IMR-90 (cell line): ENCODE data around the gene LINC00305. TPM values are rescaled to one million over a fixed set of nuclear protein-coding genes. Genes with fewer than 3 reads are reported as not detected.

Source experiments
- ATAC-seq: fragments of 200-7000 bp; cut with Tn5 transposase; 2 replicates; pipeline ENCODE4 v1.9.1; 2020; ENCODE audit warnings: low read depth, mild to moderate bottlenecking, moderate library complexity
- BruUV-seq: library from RNA; stranded (reverse); fragments of 400-500 nt; replicated peaks from 2 replicates; lab custom pipeline; 2021; lab: Mats Ljungman, UMichigan
- CTCF ChIA-PET: fragments of 300-600 bp; formaldehyde crosslinking; extraction: SDS; loops from one replicate; lab custom pipeline; 2021; ENCODE audit warnings: antibody characterized with exemption; lab: Yijun Ruan, JAX
- POLR2A ChIA-PET: fragments of 300-600 bp; sonication (Branson Sonifier 250); formaldehyde crosslinking; loops from one replicate; lab custom pipeline; 2022; ENCODE audit warnings: antibody characterized with exemption; ENCODE audit not compliant: unreplicated experiment; lab: Charles Lee
- DNase-seq: peaks from one replicate; pipeline ENCODE4 v3.0.0; 2013
- H2AFZ ChIP-seq: replicated peaks from 2 replicates; pipeline ENCODE3; 2013; ENCODE audit warnings: low read length, mild to moderate bottlenecking; ENCODE audit not compliant: poor library complexity
- H2AK5ac ChIP-seq: 2 replicates; pipeline ENCODE4 v1.6.1; 2013; ENCODE audit warnings: low read depth, low read length, inconsistent platforms
- H2AK9ac ChIP-seq: replicated peaks from 2 replicates; pipeline ENCODE3; 2013; ENCODE audit warnings: mild to moderate bottlenecking, low read depth, low read length, moderate library complexity; ENCODE audit not compliant: poor library complexity
- H2BK120ac ChIP-seq: 2 replicates; pipeline ENCODE4 v1.6.1; 2013; ENCODE audit warnings: low read depth, low read length, inconsistent platforms
- H2BK15ac ChIP-seq: 3 replicates; pipeline ENCODE4 v1.6.1; 2013; ENCODE audit warnings: low read depth, low read length, inconsistent platforms
- H2BK20ac ChIP-seq: 2 replicates; pipeline ENCODE4 v1.6.1; 2013; ENCODE audit warnings: low read depth, mild to moderate bottlenecking, inconsistent platforms, low read length, moderate library complexity
- H2BK5ac ChIP-seq: 2 replicates; pipeline ENCODE4 v1.6.1; 2013; ENCODE audit warnings: mild to moderate bottlenecking, low read depth, low read length, inconsistent platforms; ENCODE audit not compliant: poor library complexity, severe bottlenecking
- H3K14ac ChIP-seq: replicated peaks from 2 replicates; pipeline ENCODE4 v1.6.1; 2013; ENCODE audit warnings: low read depth, low read length, inconsistent platforms
- H3K18ac ChIP-seq: 2 replicates; pipeline ENCODE4 v1.6.1; 2013; ENCODE audit warnings: low read depth, low read length, control low read depth
- H3K23ac ChIP-seq: 2 replicates; pipeline ENCODE4 v1.6.1; 2013; ENCODE audit warnings: low read depth, low read length, inconsistent platforms
- H3K27ac ChIP-seq: 2 replicates; pipeline ENCODE4 v1.5.1; 2013; ENCODE audit warnings: mild to moderate bottlenecking, control low read depth, low read length; ENCODE audit not compliant: insufficient read depth
- H3K27me3 ChIP-seq: 2 replicates; pipeline ENCODE4 v1.6.1; 2013; ENCODE audit warnings: low read length; ENCODE audit not compliant: control insufficient read depth, insufficient read depth
- H3K36me3 ChIP-seq: 2 replicates; pipeline ENCODE4 v1.6.1; 2013; ENCODE audit warnings: low read length, mixed read lengths; ENCODE audit not compliant: control insufficient read depth, insufficient read depth
- H3K4ac ChIP-seq: 2 replicates; pipeline ENCODE4 v1.6.1; 2013; ENCODE audit warnings: low read depth, low read length, inconsistent platforms
- H3K4me1 ChIP-seq: 2 replicates; pipeline ENCODE4 v1.6.1; 2013; ENCODE audit warnings: low read length, mixed read lengths; ENCODE audit not compliant: control insufficient read depth, insufficient read depth
- H3K4me2 ChIP-seq: 2 replicates; pipeline ENCODE4 v1.6.1; 2013; ENCODE audit warnings: low read depth, mild to moderate bottlenecking, control low read depth, low read length, moderate library complexity
- H3K4me3 ChIP-seq: 2 replicates; pipeline ENCODE4 v1.5.1; 2013; ENCODE audit warnings: low read depth, mild to moderate bottlenecking, control low read depth, low read length, moderate library complexity; ENCODE audit not compliant: insufficient read depth
- H3K56ac ChIP-seq: 2 replicates; pipeline ENCODE4 v1.6.1; 2013; ENCODE audit warnings: low read length, inconsistent platforms; ENCODE audit not compliant: insufficient read depth; ENCODE audit errors: extremely low read depth
- H3K79me1 ChIP-seq, 2 experiments: 2 replicates each; pipeline ENCODE4 v1.6.1; 2013; ENCODE audit warnings: low read length in 2 of 2, inconsistent platforms in 1 of 2, low read depth in 1 of 2
- H3K9ac ChIP-seq: 2 replicates; pipeline ENCODE4 v1.6.1; 2013; ENCODE audit warnings: low read depth, low read length, control low read depth
- H3K9me1 ChIP-seq: 2 replicates; pipeline ENCODE4 v1.6.1; 2013; ENCODE audit warnings: low read length, inconsistent platforms; ENCODE audit not compliant: insufficient read depth
- H3K9me3 ChIP-seq: 2 replicates; pipeline ENCODE4 v1.6.1; 2013; ENCODE audit warnings: low read length; ENCODE audit not compliant: control insufficient read depth, insufficient read depth
- H4K20me1 ChIP-seq: 2 replicates; pipeline ENCODE4 v1.6.1; 2013; ENCODE audit warnings: low read length, inconsistent platforms; ENCODE audit not compliant: insufficient read depth
- H4K5ac ChIP-seq: 2 replicates; pipeline ENCODE4 v1.6.1; 2013; ENCODE audit warnings: mild to moderate bottlenecking, low read depth, low read length, control low read depth
- H4K8ac ChIP-seq, 2 experiments: 2 replicates each; pipeline ENCODE4 v1.6.1; 2013; ENCODE audit warnings: low read depth in 2 of 2, low read length in 2 of 2, control low read depth in 1 of 2, inconsistent platforms in 1 of 2
- H4K91ac ChIP-seq: 2 replicates; pipeline ENCODE4 v1.6.1; 2013; ENCODE audit warnings: low read depth, low read length, inconsistent platforms; ENCODE audit not compliant: insufficient read depth
- BHLHE40 ChIP-seq: fragments of 150-350 bp; IDR thresholded peaks from 2 replicates; pipeline ENCODE4 v1.6.1; 2016; ENCODE audit warnings: mild to moderate bottlenecking, low read depth, low read length
- CEBPB ChIP-seq: IDR thresholded peaks from 2 replicates; pipeline ENCODE4 v1.6.1; 2012; ENCODE audit warnings: low read depth, low read length, improper control_type of control experiment
- CHD1 ChIP-seq: IDR thresholded peaks from 2 replicates; pipeline ENCODE4 v1.6.1; 2012; ENCODE audit warnings: low read depth, low read length, improper control_type of control experiment
- FOS ChIP-seq: fragments of 150-350 bp; IDR thresholded peaks from 2 replicates; pipeline ENCODE4 v1.6.1; 2016; ENCODE audit warnings: low read depth, low read length
- MAFK ChIP-seq: IDR thresholded peaks from 2 replicates; pipeline ENCODE4 v1.6.1; 2012; ENCODE audit warnings: low read depth, low read length, improper control_type of control experiment
- MAZ ChIP-seq: IDR thresholded peaks from 2 replicates; pipeline ENCODE4 v1.6.1; 2012; ENCODE audit warnings: low read depth, mild to moderate bottlenecking, low read length, improper control_type of control experiment, moderate library complexity, borderline replicate concordance
- MXI1 ChIP-seq: IDR thresholded peaks from 2 replicates; pipeline ENCODE4 v1.6.1; 2012; ENCODE audit warnings: low read depth, mild to moderate bottlenecking, low read length, moderate library complexity, borderline replicate concordance
- NFE2L2 ChIP-seq: fragments of 150-350 bp; IDR thresholded peaks from 2 replicates; pipeline ENCODE4 v1.6.1; 2016; ENCODE audit warnings: low read depth, mild to moderate bottlenecking, low read length
- POLR2A ChIP-seq: IDR thresholded peaks from 2 replicates; pipeline ENCODE4 v1.6.1; 2012; ENCODE audit warnings: mild to moderate bottlenecking, low read depth, low read length
- RAD21 ChIP-seq: IDR thresholded peaks from 2 replicates; pipeline ENCODE4 v1.6.1; 2012; ENCODE audit warnings: low read length, improper control_type of control experiment
- RCOR1 ChIP-seq: IDR thresholded peaks from 2 replicates; pipeline ENCODE4 v1.6.1; 2012; ENCODE audit warnings: mild to moderate bottlenecking, low read length, improper control_type of control experiment; ENCODE audit not compliant: insufficient replicate concordance
- RFX5 ChIP-seq: IDR thresholded peaks from 2 replicates; pipeline ENCODE4 v1.8.0; 2012; ENCODE audit warnings: low read depth, mild to moderate bottlenecking, low read length, moderate library complexity
- SMC3 ChIP-seq: fragments of 150-350 bp; IDR thresholded peaks from 2 replicates; pipeline ENCODE4 v1.6.1; 2016; ENCODE audit warnings: low read depth, mild to moderate bottlenecking, antibody characterized with exemption, low read length, moderate library complexity
- WGBS, 2 experiments: methylation state at CpG; one replicate each; pipeline versions ENCODE4 v1.1.5 to v1.1.7; 2013; ENCODE audit warnings: missing lambda C conversion rate in 2 of 2; ENCODE audit not compliant: insufficient read length in 1 of 2; ENCODE audit errors: extremely low coverage in 2 of 2; 5-methylcytosine and 5-hydroxymethylcytosine counted together
- dilution Hi-C: fragments of 300-500 bp; cut with HindIII; formaldehyde crosslinking; loops from one replicate; pipeline ENCODE4 v1.14.3; 2018; ENCODE audit warnings: low sequenced_read_pairs; ENCODE audit not compliant: unreplicated experiment
- in situ Hi-C: fragments of 300-500 bp; cut with MboI; formaldehyde crosslinking; loops from 3 replicates; pipeline ENCODE4 v1.14.3; 2019; ENCODE audit warnings: low sequenced_read_pairs, inconsistent platforms, mixed read lengths
- intact Hi-C: fragments of 100-400 bp; cut with micrococcal nuclease; formaldehyde crosslinking; loops from 2 replicates; pipeline ENCODE4 v1.10.0; 2022
- polyA plus RNA-seq, 3 experiments: library from polyadenylated mRNA; depleted of rRNA; stranded (reverse); fragments of >200 nt; gene quantifications; 2 replicates each; pipeline ENCODE4 v1.2.3, GENCODE V29; 2012; ENCODE audit warnings: low replicate concordance in 1 of 3
- total RNA-seq: library from RNA; depleted of rRNA; stranded (reverse); fragments of >200 nt; gene quantifications from 2 replicates; pipeline ENCODE4 v1.2.3, GENCODE V29; 2012
- TF ChIP-seq, protein P1 (sequence below): fragments of 150-350 bp; IDR thresholded peaks from 2 replicates; pipeline ENCODE4 v1.6.1; 2017; ENCODE audit warnings: mild to moderate bottlenecking, antibody characterized with exemption, low read length, low read depth
- TF ChIP-seq, protein P2 (sequence below): conservative IDR thresholded peaks from 2 replicates; pipeline ENCODE4 v1.5.1; 2012; ENCODE audit warnings: mild to moderate bottlenecking, low read depth, low read length, improper control_type of control experiment
- TF ChIP-seq, protein P3 (sequence below): fragments of 150-350 bp; IDR thresholded peaks from 2 replicates; pipeline ENCODE4 v1.6.1; 2016; ENCODE audit warnings: low read depth, mild to moderate bottlenecking, low read length, moderate library complexity, borderline replicate concordance

Gene LINC00305
- total and polyA plus RNA-seq, 2 of the 4 experiments (the other 2 are of a cell fraction), result not detected

DNA sequence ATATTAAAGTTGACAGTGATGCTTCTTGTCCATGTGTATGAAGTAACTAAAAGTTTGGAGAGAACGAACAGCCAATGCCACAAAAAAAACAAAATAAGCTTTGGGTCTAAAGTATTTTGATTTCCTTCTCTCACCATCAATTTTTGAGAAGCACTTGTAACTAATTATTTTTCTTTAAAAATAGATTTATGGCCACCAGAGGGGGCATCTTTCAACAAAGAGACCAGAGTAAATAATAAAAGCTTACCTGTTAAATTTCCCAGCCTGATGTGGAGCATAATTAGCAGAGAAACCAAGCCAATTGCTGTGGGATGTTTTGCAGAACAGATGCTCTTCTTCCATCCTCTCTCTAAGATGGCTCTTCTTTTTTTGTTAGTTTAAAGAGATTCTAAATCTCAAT lies 29.0 kb downstream of the LINC00305 start:
- H3K56ac ChIP-seq, result no peak overlapping the region
- no peak overlapping the region for H3K18ac ChIP-seq
- H2BK5ac ChIP-seq, result no peak overlapping the region
- no peak overlapping the region for H4K8ac ChIP-seq
- no peak overlapping the region for H4K91ac ChIP-seq
- no peak overlapping the region for H2BK20ac ChIP-seq
- no peak overlapping the region for H2AK9ac ChIP-seq
- no peaks in the 10 kb centered on the region for H4K20me1 ChIP-seq
- H2AK5ac ChIP-seq, result no peak overlapping the region
- H3K9ac ChIP-seq, result no peak overlapping the region
- no peak overlapping the region for H4K5ac ChIP-seq
- dilution Hi-C loops, result no loop called here
- intact Hi-C loops, result no loop called here
- no TSS peak for BruUV-seq
- no peaks in the 10 kb centered on the region for H3K9me1 ChIP-seq
- no CpG with 5 or more reads among the region's 1 CpG for WGBS, 2 experiments
- no peak overlapping the region for H3K14ac ChIP-seq
- TF ChIP-seq NFE2L2 (no peak), CHD1 (no peak), FOS (no peak), BHLHE40 (no peak), MAZ (no peak), RCOR1 (no peak), CEBPB (no peak), RFX5 (no peak), SMC3 (no peak), POLR2A (no peak), MAFK (no peak), RAD21 (no peak), MXI1 (no peak)
- TF ChIP-seq, protein P1, sequence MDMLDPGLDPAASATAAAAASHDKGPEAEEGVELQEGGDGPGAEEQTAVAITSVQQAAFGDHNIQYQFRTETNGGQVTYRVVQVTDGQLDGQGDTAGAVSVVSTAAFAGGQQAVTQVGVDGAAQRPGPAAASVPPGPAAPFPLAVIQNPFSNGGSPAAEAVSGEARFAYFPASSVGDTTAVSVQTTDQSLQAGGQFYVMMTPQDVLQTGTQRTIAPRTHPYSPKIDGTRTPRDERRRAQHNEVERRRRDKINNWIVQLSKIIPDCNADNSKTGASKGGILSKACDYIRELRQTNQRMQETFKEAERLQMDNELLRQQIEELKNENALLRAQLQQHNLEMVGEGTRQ, result no peak
- TF ChIP-seq, protein P2, sequence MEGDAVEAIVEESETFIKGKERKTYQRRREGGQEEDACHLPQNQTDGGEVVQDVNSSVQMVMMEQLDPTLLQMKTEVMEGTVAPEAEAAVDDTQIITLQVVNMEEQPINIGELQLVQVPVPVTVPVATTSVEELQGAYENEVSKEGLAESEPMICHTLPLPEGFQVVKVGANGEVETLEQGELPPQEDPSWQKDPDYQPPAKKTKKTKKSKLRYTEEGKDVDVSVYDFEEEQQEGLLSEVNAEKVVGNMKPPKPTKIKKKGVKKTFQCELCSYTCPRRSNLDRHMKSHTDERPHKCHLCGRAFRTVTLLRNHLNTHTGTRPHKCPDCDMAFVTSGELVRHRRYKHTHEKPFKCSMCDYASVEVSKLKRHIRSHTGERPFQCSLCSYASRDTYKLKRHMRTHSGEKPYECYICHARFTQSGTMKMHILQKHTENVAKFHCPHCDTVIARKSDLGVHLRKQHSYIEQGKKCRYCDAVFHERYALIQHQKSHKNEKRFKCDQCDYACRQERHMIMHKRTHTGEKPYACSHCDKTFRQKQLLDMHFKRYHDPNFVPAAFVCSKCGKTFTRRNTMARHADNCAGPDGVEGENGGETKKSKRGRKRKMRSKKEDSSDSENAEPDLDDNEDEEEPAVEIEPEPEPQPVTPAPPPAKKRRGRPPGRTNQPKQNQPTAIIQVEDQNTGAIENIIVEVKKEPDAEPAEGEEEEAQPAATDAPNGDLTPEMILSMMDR, result no peak
- TF ChIP-seq, protein P3, sequence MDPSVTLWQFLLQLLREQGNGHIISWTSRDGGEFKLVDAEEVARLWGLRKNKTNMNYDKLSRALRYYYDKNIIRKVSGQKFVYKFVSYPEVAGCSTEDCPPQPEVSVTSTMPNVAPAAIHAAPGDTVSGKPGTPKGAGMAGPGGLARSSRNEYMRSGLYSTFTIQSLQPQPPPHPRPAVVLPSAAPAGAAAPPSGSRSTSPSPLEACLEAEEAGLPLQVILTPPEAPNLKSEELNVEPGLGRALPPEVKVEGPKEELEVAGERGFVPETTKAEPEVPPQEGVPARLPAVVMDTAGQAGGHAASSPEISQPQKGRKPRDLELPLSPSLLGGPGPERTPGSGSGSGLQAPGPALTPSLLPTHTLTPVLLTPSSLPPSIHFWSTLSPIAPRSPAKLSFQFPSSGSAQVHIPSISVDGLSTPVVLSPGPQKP, result no peak
- H3K23ac ChIP-seq, result no peak overlapping the region
- no peak overlapping the region for H3K4me3 ChIP-seq
- no peak for DNase-seq
- CTCF ChIA-PET, result no interaction called here
- H3K4me1 ChIP-seq, result no peaks in the 10 kb centered on the region
- no peak overlapping the region for H3K4ac ChIP-seq
- peaks cover 4% of the 10 kb centered on the region for H3K9me3 ChIP-seq
- no peak overlapping the region for H2AFZ ChIP-seq
- in situ Hi-C loops, result no loop called here
- POLR2A ChIA-PET, result no interaction called here
- no peak overlapping the region for H3K4me2 ChIP-seq
- H3K27ac ChIP-seq, result no peak overlapping the region
- no peak overlapping the region for H2BK120ac ChIP-seq
- H3K27me3 ChIP-seq, result no peaks in the 10 kb centered on the region
- no peaks in the 10 kb centered on the region for H3K36me3 ChIP-seq
- no peak overlapping the region for H2BK15ac ChIP-seq
- no peak for ATAC-seq
- no peaks in the 10 kb centered on the region for H3K79me1 ChIP-seq
